CD14-positive monocyte (primary cell): ENCODE data around the gene CCDC7. TPM values are rescaled to one million over a fixed set of nuclear protein-coding genes. Genes with fewer than 3 reads are reported as not detected.

Experiments
- DNase-seq, 3 donors: peaks; one replicate each; pipeline ENCODE4 v3.0.0-alpha.2; 2011 to 2022
- H2AFZ ChIP-seq: 2 replicates; pipeline ENCODE4 v1.6.0; 2012; ENCODE audit warnings: mild to moderate bottlenecking, low read depth, low read length, inconsistent platforms; ENCODE audit not compliant: insufficient read depth, poor library complexity, severe bottlenecking
- H3K27ac ChIP-seq, 2 donors: 1 replicate in 1 of 2; 2 replicates in 1 of 2; pipeline ENCODE4 v1.5.1; 2012 to 2013; ENCODE audit warnings: low read length in 2 of 2, control low read depth in 1 of 2, inconsistent platforms in 1 of 2, low read depth in 1 of 2, mild to moderate bottlenecking in 1 of 2
- H3K27me3 ChIP-seq, 2 donors: one replicate each; pipeline versions ENCODE4 v1.6.0 to v1.6.1; 2011 to 2013; ENCODE audit warnings: low read length in 2 of 2; ENCODE audit not compliant: control insufficient read depth in 2 of 2, insufficient read depth in 2 of 2
- H3K36me3 ChIP-seq, 2 donors: replicated peaks in 1 of 2; 1 replicate in 1 of 2; 2 replicates in 1 of 2; pipeline versions ENCODE4 v1.5.1 to v1.6.1; 2012 to 2013; ENCODE audit warnings: low read length in 2 of 2, control low read depth in 1 of 2, inconsistent platforms in 1 of 2, mild to moderate bottlenecking in 1 of 2; ENCODE audit not compliant: insufficient read depth in 2 of 2, control insufficient read depth in 1 of 2
- H3K4me1 ChIP-seq, 2 donors: 1 replicate in 1 of 2; 2 replicates in 1 of 2; pipeline versions ENCODE4 v1.5.1 to v1.6.1; 2012 to 2013; ENCODE audit warnings: low read length in 2 of 2, control low read depth in 1 of 2, inconsistent platforms in 1 of 2, mild to moderate bottlenecking in 1 of 2, moderate library complexity in 1 of 2; ENCODE audit not compliant: insufficient read depth in 2 of 2, control insufficient read depth in 1 of 2
- H3K4me2 ChIP-seq: replicated peaks from 2 replicates; pipeline ENCODE3; 2012; ENCODE audit warnings: low read length, moderate library complexity, mild to moderate bottlenecking; ENCODE audit not compliant: poor library complexity, severe bottlenecking; ENCODE audit errors: extremely low read depth
- H3K4me3 ChIP-seq, 3 experiments: fragments of 200-600 bp in 1 of 3; sonication (generic) in 1 of 3; replicated peaks in 1 of 3; 1 replicate in 2 of 3; 2 replicates in 1 of 3; pipeline ENCODE4 v1.5.1; 2011 to 2013; ENCODE audit warnings: low read length in 3 of 3, mild to moderate bottlenecking in 3 of 3, control low read depth in 2 of 3, low read depth in 2 of 3, inconsistent platforms in 1 of 3, moderate library complexity in 1 of 3
- H3K79me2 ChIP-seq: 2 replicates; pipeline ENCODE4 v1.6.0; 2012; ENCODE audit warnings: mild to moderate bottlenecking, control low read depth, inconsistent platforms, low read length, moderate library complexity; ENCODE audit not compliant: insufficient read depth
- H3K9ac ChIP-seq: 2 replicates; pipeline ENCODE4 v1.6.0; 2017; ENCODE audit warnings: low read length, mild to moderate bottlenecking; ENCODE audit not compliant: insufficient read depth, poor library complexity, severe bottlenecking
- H3K9me3 ChIP-seq, 2 donors: replicated peaks in 1 of 2; 1 replicate in 1 of 2; 2 replicates in 1 of 2; pipeline versions ENCODE4 v1.5.1 to v1.6.1; 2012 to 2013; ENCODE audit warnings: low read length in 2 of 2, control low read depth in 1 of 2; ENCODE audit not compliant: control insufficient read depth in 1 of 2, insufficient read depth in 1 of 2
- H4K20me1 ChIP-seq: 2 replicates; pipeline ENCODE4 v1.6.0; 2012; ENCODE audit warnings: mild to moderate bottlenecking, low read length, control low read depth, moderate library complexity; ENCODE audit not compliant: insufficient read depth
- H3K27ac Mint-ChIP-seq, 7 donors: one replicate each; pipeline ENCODE4 v1.8.0; 2020; ENCODE audit warnings: mild to moderate bottlenecking in 7 of 7, mixed read lengths in 7 of 7, moderate library complexity in 6 of 7, inconsistent platforms in 2 of 7
- H3K27me3 Mint-ChIP-seq, 3 donors: one replicate each; pipeline ENCODE4 v1.8.0; 2021 to 2022; ENCODE audit warnings: low read depth in 3 of 3, mild to moderate bottlenecking in 3 of 3, mixed read lengths in 3 of 3, moderate library complexity in 3 of 3, inconsistent platforms in 1 of 3
- H3K36me3 Mint-ChIP-seq, 2 donors: one replicate each; pipeline ENCODE4 v1.8.0; 2020; ENCODE audit warnings: mixed read lengths in 2 of 2, inconsistent platforms in 1 of 2, mild to moderate bottlenecking in 1 of 2
- H3K4me1 Mint-ChIP-seq: one replicate; pipeline ENCODE4 v1.8.0; 2020; ENCODE audit warnings: mild to moderate bottlenecking, mixed read lengths
- H3K4me3 Mint-ChIP-seq, 2 donors: one replicate each; pipeline ENCODE4 v1.8.0; 2020; ENCODE audit warnings: mild to moderate bottlenecking in 2 of 2, mixed read lengths in 2 of 2, moderate library complexity in 1 of 2
- H3K9me3 Mint-ChIP-seq, 7 donors: one replicate each; pipeline ENCODE4 v1.8.0; 2020 to 2022; ENCODE audit warnings: mixed read lengths in 7 of 7, mild to moderate bottlenecking in 6 of 7, moderate library complexity in 6 of 7, inconsistent platforms in 2 of 7
- WGBS: methylation state at CpG from one replicate; pipeline ENCODE4 v1.1.5; 2013; ENCODE audit warnings: missing lambda C conversion rate; ENCODE audit not compliant: insufficient coverage; 5-methylcytosine and 5-hydroxymethylcytosine counted together
- intact Hi-C, 2 donors: fragments of 100-400 bp; cut with micrococcal nuclease; formaldehyde crosslinking; loops; one replicate each; pipeline versions ENCODE4 v1.15.0 to v1.15.1; 2023
- polyA plus RNA-seq, 3 donors: library from polyadenylated mRNA; depleted of rRNA in 1 of 3; unstranded in 2 of 3; stranded (reverse) in 1 of 3; fragments of 300-500 nt in 2 of 3; fragments of >200 nt in 1 of 3; fragmentation: Illumina TruSeq in 2 of 3; gene quantifications; 1 replicate in 2 of 3; 2 replicates in 1 of 3; pipeline ENCODE4 v1.2.3, GENCODE V29; 2012 to 2021
- TF ChIP-seq, protein P1 (sequence below): fragments of 200-600 bp; IDR thresholded peaks from one replicate; pipeline ENCODE4 v1.8.0; 2022; ENCODE audit warnings: antibody characterized with exemption, mild to moderate bottlenecking

Gene CCDC7
- polyA plus RNA-seq, 3 donors: 1.3 to 2.3 (median 2.0) TPM

DNA sequence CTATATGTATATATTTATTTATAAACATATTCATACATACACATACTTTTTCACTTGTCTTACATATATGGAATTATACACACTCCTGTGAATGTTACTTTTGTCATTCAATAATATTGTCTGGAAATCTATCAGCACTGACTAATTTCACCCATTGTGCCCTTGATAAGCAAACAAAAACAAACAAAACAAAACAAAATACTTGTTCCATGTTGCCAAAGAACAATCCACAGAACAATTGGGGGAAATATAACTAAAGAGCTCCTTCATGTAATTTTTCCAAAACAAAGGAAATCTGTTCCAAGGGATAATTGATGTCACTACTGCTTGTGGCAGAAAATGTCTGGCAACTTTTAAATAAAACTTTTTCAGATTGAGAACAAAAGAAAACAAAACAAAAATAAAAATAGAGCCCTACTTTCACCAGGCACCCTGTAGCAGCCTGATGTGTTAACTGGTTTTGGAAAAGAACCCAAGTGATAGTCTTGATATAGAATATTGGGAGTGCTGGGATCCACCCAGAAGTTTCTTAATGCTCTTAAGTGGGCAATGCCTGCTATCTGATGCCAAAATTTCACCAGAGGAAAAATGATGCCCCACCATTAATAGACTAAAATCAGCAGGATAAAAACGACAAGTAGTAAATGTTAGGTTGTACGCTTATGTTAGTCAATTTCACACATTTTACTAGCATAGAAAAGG is 34.0 kb upstream of the CCDC7 start:
- intact Hi-C loops: no loop called here
- H3K4me3 Mint-ChIP-seq: no peak overlapping the region
- H3K36me3 Mint-ChIP-seq: no peaks in the 10 kb centered on the region
- Histone ChIP-seq H3K36me3 (no peaks in the 10 kb centered on the region), H3K27ac (no peak overlapping the region), H3K9ac (no peak overlapping the region), H3K4me2 (no peak overlapping the region), H2AFZ (no peak overlapping the region), H3K4me1 (no peaks in the 10 kb centered on the region), H4K20me1 (no peaks in the 10 kb centered on the region), H3K4me3 (no peak overlapping the region), H3K79me2 (no peaks in the 10 kb centered on the region), H3K9me3 (no peaks in the 10 kb centered on the region), H3K27me3 (peaks cover 0 to 2% of the 10 kb centered on the region in 2 donors)
- H3K4me1 Mint-ChIP-seq: no peaks in the 10 kb centered on the region
- no peak for DNase-seq
- peaks cover 0 to 11% (median 3%) of the 10 kb centered on the region in 7 donors for H3K9me3 Mint-ChIP-seq
- H3K27me3 Mint-ChIP-seq: peaks cover 3 to 7% (median 3%) of the 10 kb centered on the region in 3 donors
- TF ChIP-seq, protein P1, sequence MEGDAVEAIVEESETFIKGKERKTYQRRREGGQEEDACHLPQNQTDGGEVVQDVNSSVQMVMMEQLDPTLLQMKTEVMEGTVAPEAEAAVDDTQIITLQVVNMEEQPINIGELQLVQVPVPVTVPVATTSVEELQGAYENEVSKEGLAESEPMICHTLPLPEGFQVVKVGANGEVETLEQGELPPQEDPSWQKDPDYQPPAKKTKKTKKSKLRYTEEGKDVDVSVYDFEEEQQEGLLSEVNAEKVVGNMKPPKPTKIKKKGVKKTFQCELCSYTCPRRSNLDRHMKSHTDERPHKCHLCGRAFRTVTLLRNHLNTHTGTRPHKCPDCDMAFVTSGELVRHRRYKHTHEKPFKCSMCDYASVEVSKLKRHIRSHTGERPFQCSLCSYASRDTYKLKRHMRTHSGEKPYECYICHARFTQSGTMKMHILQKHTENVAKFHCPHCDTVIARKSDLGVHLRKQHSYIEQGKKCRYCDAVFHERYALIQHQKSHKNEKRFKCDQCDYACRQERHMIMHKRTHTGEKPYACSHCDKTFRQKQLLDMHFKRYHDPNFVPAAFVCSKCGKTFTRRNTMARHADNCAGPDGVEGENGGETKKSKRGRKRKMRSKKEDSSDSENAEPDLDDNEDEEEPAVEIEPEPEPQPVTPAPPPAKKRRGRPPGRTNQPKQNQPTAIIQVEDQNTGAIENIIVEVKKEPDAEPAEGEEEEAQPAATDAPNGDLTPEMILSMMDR: no peak
- no CpG with 5 or more reads among the region's 2 CpGs for WGBS
- no peak overlapping the region for H3K27ac Mint-ChIP-seq

DNA sequence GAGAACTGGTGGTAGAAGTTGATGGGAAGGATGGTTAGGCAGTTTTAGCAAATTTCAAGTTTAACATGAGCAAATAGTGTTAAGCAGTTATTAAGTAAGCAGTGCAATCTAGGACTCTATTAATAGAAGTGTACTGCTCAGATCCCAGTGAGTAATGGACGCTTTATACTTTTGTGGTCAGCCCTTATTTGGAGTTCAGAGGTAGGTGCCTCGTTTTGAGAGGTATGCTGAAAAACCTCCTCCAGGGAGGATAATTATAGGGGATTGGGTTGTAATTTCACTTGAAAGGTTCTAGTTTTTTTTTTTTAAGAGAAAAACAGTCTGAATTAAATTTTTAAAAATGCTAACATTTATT is 33.5 kb upstream of the CCDC7 start:
- no CpG with 5 or more reads among the region's 2 CpGs for WGBS
- no peaks in the 10 kb centered on the region for H4K20me1 ChIP-seq
- no peaks in the 10 kb centered on the region for H3K4me1 ChIP-seq
- TF ChIP-seq, protein P1: no peak
- H3K79me2 ChIP-seq: no peaks in the 10 kb centered on the region
- Mint-ChIP-seq H3K9me3 (peaks cover 0 to 9% (median 3%) of the 10 kb centered on the region in 7 donors), H3K27ac (no peak overlapping the region), H3K4me3 (no peak overlapping the region), H3K36me3 (no peaks in the 10 kb centered on the region), H3K27me3 (peaks cover 3 to 7% (median 3%) of the 10 kb centered on the region in 3 donors), H3K4me1 (no peaks in the 10 kb centered on the region)
- H3K4me3 ChIP-seq: no peak overlapping the region
- intact Hi-C loops: no loop called here
- no peak overlapping the region for H3K27ac ChIP-seq
- no peaks in the 10 kb centered on the region for H3K36me3 ChIP-seq
- no peak overlapping the region for H3K9ac ChIP-seq
- DNase-seq: no peak
- peaks cover 0 to 2% of the 10 kb centered on the region in 2 donors for H3K27me3 ChIP-seq
- H2AFZ ChIP-seq: no peak overlapping the region
- no peak overlapping the region for H3K4me2 ChIP-seq
- H3K9me3 ChIP-seq: no peaks in the 10 kb centered on the region
